ENCODE measurements around the gene FAM162B. TPM values are rescaled to one million over a fixed set of nuclear protein-coding genes. Genes with fewer than 3 reads are reported as not detected.

FAM162B gene
- total RNA-seq, 1 experiment from 2014 or later, result 2.1 TPM

DNA sequence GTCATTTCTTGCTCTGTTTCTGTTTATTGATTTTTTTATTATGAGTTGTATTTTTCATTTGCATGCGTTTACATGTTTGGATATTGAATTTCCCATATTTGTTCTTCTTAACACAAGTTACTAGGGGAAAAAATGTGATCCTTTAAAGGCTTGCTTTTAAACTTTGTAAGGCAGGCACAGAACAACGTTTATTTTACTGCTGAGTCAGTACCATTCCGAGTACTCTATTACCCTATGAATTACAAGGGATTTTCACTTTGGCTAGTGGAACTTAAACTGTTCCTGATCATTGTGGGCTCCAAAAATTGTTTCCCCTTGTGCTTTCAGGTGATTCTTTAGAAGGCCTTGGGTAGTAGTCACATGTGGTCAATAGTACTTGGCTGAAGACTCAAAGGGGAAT lies 28.5 kb downstream of the FAM162B start:
- Mint-ChIP-seq H3K27ac (no peak overlapping the region), H3K4me1 (no peaks in the 10 kb centered on the region), H3K36me3 (ENCODE audit: insufficient read depth in 1 of 3, low read depth in 3 of 3) (peaks cover 25 to 38% (median 36%) of the 10 kb centered on the region in 3 experiments), H3K27me3 (ENCODE audit: low read depth) (peaks cover 4% of the 10 kb centered on the region; the same call in 1 of the 2 replicates), H3K4me3 (no peak overlapping the region), H3K9me3 (peaks cover 20 to 28% of the 10 kb centered on the region in 2 experiments)
- H3K27me3 ChIP-seq (ENCODE audit: insufficient read depth, low read length), result no peaks in the 10 kb centered on the region
- H3K4me1 ChIP-seq (ENCODE audit: insufficient read depth, low read length), result no peaks in the 10 kb centered on the region
- no peaks in the 10 kb centered on the region for H3K9me3 ChIP-seq (ENCODE audit: control insufficient read depth, low read depth, low read length)
- no peak overlapping the region for H3K4ac ChIP-seq (ENCODE audit: low read depth, low read length)
- H2AFZ ChIP-seq (ENCODE audit: low read length), result no peak overlapping the region
- no peak overlapping the region for H3K14ac ChIP-seq (ENCODE audit: insufficient read depth, low read length)
- no peak overlapping the region for H3K23ac ChIP-seq (ENCODE audit: insufficient read length, low read depth, low read length)
- no peak overlapping the region for H2AK5ac ChIP-seq (ENCODE audit: insufficient read length, low read length)
- DNase-seq, result no peak
- H3K56ac ChIP-seq (ENCODE audit: insufficient read length, low read depth, low read length), result no peak overlapping the region
- no peak overlapping the region for H2BK12ac ChIP-seq (ENCODE audit: insufficient read length, low read depth, low read length)
- no peak overlapping the region for H2BK15ac ChIP-seq (ENCODE audit: low read depth, low read length)
- H2BK5ac ChIP-seq (ENCODE audit: insufficient read length, low read length), result no peak overlapping the region
- no peak overlapping the region for H2BK120ac ChIP-seq (ENCODE audit: low read depth, low read length, poor library complexity, severe bottlenecking)
- no peak overlapping the region for H3T11ph ChIP-seq (ENCODE audit: low read length)
- H4K5ac ChIP-seq (ENCODE audit: insufficient read length, low read depth, low read length), result no peak overlapping the region
- no peaks in the 10 kb centered on the region for H3K79me1 ChIP-seq (ENCODE audit: insufficient read depth, low read depth, low read length, poor library complexity, severe bottlenecking)
- H3K23me2 ChIP-seq (ENCODE audit: insufficient read length, low read depth, low read length, poor library complexity, severe bottlenecking), result no peaks in the 10 kb centered on the region
- no peak overlapping the region for H3K18ac ChIP-seq (ENCODE audit: insufficient read length, low read depth, low read length)
- no peaks in the 10 kb centered on the region for H4K20me1 ChIP-seq (ENCODE audit: control insufficient read depth, insufficient read depth, insufficient read length)
- WGBS (ENCODE audit: extremely low coverage, insufficient read length, low lambda C conversion rate), result no CpG with 5 or more reads among the region's 3 CpGs
- no peak overlapping the region for H4K91ac ChIP-seq (ENCODE audit: insufficient read length, low read depth, low read length)
- no peak overlapping the region for H3K27ac ChIP-seq (ENCODE audit: insufficient read length, low read depth, low read length)
- no peaks in the 10 kb centered on the region for H3K79me2 ChIP-seq (ENCODE audit: insufficient read depth, low read length)
- H3K4me2 ChIP-seq (ENCODE audit: insufficient read depth, insufficient read length, low read length), result no peak overlapping the region
- H3K9ac ChIP-seq (ENCODE audit: extremely low read depth, insufficient read length, low read length), result no peak overlapping the region
- H2BK20ac ChIP-seq (ENCODE audit: low read depth, low read length, poor library complexity, severe bottlenecking), result no peak overlapping the region
- H4K8ac ChIP-seq (replicated peaks; ENCODE audit: insufficient read length, low read depth, low read length), result no peak overlapping the region
- TF ChIP-seq, protein P1, sequence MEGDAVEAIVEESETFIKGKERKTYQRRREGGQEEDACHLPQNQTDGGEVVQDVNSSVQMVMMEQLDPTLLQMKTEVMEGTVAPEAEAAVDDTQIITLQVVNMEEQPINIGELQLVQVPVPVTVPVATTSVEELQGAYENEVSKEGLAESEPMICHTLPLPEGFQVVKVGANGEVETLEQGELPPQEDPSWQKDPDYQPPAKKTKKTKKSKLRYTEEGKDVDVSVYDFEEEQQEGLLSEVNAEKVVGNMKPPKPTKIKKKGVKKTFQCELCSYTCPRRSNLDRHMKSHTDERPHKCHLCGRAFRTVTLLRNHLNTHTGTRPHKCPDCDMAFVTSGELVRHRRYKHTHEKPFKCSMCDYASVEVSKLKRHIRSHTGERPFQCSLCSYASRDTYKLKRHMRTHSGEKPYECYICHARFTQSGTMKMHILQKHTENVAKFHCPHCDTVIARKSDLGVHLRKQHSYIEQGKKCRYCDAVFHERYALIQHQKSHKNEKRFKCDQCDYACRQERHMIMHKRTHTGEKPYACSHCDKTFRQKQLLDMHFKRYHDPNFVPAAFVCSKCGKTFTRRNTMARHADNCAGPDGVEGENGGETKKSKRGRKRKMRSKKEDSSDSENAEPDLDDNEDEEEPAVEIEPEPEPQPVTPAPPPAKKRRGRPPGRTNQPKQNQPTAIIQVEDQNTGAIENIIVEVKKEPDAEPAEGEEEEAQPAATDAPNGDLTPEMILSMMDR (conservative IDR thresholded peaks at IDR 0.05), result no peak
